Coronary artery (tissue), 2 donors: ENCODE measurements around the gene MRPS18C.
A peak's percentile ranks its signal among the peaks of the same experiment; 100 is the strongest.
"Not testable (repeated sequence)": the region's sequence is repeated elsewhere in the genome, so short reads cannot be mapped to it uniquely, and the experiment has no call there.

Experiments used
- DNase-seq: peaks from one replicate; pipeline ENCODE4 v3.0.0-alpha.2; 2017; ENCODE audit warnings: low spot score
- H3K27ac ChIP-seq, 2 donors: fragments of 200-600 bp; sonication (generic); one replicate each; pipeline ENCODE4 v1.5.1; 2016 to 2019
- H3K4me3 ChIP-seq: fragments of 200-600 bp; sonication (generic); 2 replicates; pipeline ENCODE4 v1.5.1; 2016; ENCODE audit warnings: mild to moderate bottlenecking, moderate library complexity
- TF ChIP-seq, protein P1 (sequence below): fragments of 200-600 bp; sonication (generic); IDR thresholded peaks from one replicate; pipeline ENCODE4 v1.5.1; 2019; ENCODE audit warnings: antibody characterized with exemption

Gene MRPS18C

DNA sequence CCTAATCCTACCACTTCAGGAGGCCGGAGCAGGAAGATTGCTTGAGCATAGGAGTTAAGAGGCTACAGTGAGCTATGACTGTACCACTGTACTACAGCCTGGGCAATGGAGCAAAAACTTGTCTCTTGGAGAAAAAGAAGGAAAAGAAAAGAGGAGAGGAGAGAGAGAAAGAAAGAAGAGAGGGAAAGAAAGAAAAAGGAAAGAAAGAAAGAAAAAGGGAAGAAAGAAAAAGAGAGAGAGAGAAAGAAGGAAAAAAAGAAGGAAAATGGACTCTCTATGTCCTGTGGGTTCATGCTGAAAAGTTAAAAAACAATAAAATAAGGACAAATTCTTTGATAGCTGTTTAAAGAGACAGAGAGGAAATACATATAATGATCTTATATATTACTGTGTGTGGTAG, 42.3 kb downstream of the MRPS18C start:
- no peak overlapping the region for H3K4me3 ChIP-seq
- no peak overlapping the region for H3K27ac ChIP-seq
- TF ChIP-seq, protein P1, sequence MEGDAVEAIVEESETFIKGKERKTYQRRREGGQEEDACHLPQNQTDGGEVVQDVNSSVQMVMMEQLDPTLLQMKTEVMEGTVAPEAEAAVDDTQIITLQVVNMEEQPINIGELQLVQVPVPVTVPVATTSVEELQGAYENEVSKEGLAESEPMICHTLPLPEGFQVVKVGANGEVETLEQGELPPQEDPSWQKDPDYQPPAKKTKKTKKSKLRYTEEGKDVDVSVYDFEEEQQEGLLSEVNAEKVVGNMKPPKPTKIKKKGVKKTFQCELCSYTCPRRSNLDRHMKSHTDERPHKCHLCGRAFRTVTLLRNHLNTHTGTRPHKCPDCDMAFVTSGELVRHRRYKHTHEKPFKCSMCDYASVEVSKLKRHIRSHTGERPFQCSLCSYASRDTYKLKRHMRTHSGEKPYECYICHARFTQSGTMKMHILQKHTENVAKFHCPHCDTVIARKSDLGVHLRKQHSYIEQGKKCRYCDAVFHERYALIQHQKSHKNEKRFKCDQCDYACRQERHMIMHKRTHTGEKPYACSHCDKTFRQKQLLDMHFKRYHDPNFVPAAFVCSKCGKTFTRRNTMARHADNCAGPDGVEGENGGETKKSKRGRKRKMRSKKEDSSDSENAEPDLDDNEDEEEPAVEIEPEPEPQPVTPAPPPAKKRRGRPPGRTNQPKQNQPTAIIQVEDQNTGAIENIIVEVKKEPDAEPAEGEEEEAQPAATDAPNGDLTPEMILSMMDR: no peak
- no peak for DNase-seq

DNA sequence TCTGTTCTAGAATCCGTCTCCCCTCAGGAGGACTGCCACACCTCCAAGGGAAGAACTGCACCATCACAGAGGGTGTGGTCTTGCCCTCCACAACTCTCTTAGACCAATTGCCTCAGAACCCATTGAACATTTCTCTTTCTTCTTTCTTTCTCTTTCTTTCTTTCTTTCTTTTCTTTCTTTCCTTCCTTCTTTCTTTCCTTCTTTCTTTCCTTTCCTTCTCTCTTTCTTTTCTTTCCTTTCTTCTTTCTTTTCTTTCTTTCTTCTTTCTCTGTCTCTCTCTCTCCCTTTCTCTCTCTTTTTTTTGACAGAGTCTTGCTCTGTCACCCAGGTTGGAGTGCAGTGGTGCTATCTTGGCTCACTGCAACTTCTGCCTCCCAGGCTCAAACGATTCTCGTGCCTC, 45.8 kb downstream of the MRPS18C start:
- not testable (repeated sequence) for DNase-seq, H3K4me3 ChIP-seq, H3K27ac ChIP-seq

DNA sequence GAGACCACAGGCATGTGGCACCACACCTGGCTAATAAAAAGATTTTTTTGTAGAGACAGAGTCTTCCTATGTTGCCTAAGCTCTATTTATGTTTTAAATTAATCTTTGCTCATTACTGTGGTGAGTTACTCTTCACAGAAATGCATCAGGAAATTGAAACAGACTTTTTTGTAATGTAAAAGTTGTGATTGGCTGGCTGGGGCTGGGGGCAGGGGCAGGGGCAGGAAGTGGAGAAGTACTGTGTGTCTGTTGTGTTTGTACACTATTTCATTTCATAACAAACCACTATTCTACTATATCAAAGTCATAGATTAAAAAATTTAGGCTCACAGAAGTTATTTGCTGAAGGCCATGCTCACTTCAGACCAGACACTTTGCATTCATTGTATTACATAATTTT, 48.1 kb downstream of the MRPS18C start:
- Histone ChIP-seq H3K4me3 (no peak overlapping the region), H3K27ac (no peak overlapping the region)
- TF ChIP-seq, protein P1: no peak

DNA sequence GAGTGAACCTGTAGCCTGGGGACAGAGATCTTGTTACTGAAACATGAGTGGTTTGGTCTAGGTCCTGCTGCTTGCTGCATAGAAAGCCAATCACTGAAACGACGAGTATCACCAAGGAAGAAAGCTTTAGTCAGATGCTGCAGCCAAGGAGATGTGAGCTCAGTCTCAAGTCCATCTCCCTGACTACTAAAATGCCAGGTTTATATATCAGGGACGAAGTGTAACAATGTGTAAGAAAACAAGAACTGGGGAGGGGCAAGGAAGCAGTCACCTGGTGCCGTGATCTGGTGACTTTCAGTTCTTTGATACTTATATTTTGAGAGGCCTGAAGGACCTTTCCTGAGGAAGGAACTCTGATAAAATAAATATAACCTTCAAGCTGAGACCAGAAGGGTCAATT, 48.6 kb downstream of the MRPS18C start:
- DNase-seq: no peak
- TF ChIP-seq, protein P1: no peak
- no peak overlapping the region for H3K27ac ChIP-seq

More for the DNA sequence above, 48.1 kb downstream of the MRPS18C start:
- DNase-seq: no peak

DNA sequence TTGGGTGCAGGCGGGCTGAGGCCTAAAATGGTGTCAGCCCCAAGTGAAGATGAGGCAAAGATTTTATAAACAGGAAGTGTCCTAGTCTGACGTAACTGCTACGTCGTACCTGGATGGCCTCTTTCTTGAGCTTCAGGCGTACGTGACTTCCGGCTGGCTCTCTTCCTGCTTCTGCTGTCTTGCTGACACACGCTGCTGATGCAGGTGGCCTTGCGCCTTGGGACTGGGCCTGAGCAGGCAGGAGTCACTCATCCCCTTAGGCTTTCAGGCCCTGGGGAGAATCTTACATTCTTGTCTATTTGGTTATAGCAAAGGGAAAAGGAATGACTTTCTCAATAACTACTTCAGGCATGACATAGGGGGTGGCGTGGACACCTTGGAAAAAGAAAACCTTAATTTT, 49.1 kb downstream of the MRPS18C start:
- TF ChIP-seq, protein P1: no peak
- H3K4me3 ChIP-seq: no peak overlapping the region
- no peak for DNase-seq
- no peak overlapping the region for H3K27ac ChIP-seq

More for the DNA sequence above, 48.6 kb downstream of the MRPS18C start:
- H3K4me3 ChIP-seq: no peak overlapping the region

DNA sequence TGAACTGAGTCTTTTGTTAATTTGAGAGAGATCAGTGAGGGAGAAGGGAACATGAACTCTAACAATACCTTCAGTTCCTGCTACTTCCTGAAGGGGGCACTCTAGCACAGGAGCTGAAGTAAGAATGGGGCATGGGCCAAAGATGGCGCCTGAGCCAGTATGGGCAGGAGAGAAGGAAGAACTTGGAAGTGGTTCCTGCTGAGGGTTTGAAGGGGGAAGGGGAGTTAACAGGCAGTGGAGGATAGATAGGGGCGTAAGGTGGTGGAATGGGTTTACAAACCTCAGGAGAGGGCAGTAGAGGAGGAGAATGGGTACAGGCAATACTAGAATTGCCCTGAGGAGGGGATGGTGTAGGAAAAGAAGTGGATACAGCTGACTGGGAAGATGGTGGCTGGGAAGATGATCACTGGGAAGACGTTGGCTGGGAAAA, 53.3 kb downstream of the MRPS18C start:
- TF ChIP-seq, protein P1: peak; percentile 16
- not testable (repeated sequence) for DNase-seq

DNA sequence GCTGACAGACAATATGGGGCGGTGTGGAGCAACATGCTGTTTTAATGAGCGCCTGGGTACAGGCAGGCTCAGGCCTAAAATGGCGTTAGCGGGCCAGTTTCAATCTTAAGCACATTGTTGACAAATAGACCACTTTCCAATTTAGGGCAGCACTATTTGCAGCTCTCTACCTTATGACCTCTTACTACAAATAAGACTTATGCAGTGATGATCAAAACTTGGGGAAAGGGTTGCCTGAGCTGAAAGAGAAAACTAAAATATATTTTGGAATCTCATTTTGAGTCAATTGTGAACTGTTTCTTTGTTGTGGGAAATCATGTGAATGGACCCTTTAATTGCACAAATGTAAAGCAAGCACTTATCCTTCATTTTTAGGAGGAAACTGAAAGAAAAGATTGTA, 54.6 kb downstream of the MRPS18C start:
- H3K27ac ChIP-seq: no peak overlapping the region
- DNase-seq: no peak
- no peak overlapping the region for H3K4me3 ChIP-seq
- TF ChIP-seq, protein P1: no peak

More for the DNA sequence above, 53.3 kb downstream of the MRPS18C start:
- H3K27ac ChIP-seq, H3K4me3 ChIP-seq: not testable (repeated sequence)
